GM12875 (cell line): ENCODE measurements around the gene OGFR.

ENCODE experiments used
- H3K4me3 ChIP-seq: one replicate; pipeline ENCODE4 v1.5.1; 2011; ENCODE audit warnings: low read depth, low read length, control low read depth
- CTCF ChIP-seq: IDR thresholded peaks from 2 replicates; pipeline ENCODE4 v1.5.1; 2011; ENCODE audit warnings: low read depth, mild to moderate bottlenecking, control low read depth, inconsistent platforms, low read length, moderate library complexity, borderline replicate concordance; ENCODE audit not compliant: insufficient read depth

Gene OGFR

GRCh38 chr20:62769346-62770071, 35.1 kb upstream of the OGFR start:
- no peak overlapping the region for H3K4me3 ChIP-seq
- no peak for TF ChIP-seq CTCF

- no peak overlapping the region for H3K4me3 ChIP-seq
- no peak for TF ChIP-seq CTCF
Observed at GRCh38 chr20:62770111-62770910, 34.3 kb upstream of the OGFR start.

- TF ChIP-seq CTCF, result no peak
- H3K4me3 ChIP-seq, result no peak overlapping the region
Observed at GRCh38 chr20:62770916-62771315, 33.7 kb upstream of the OGFR start.

GRCh38 chr20:62771396-62772102, 33.1 kb upstream of the OGFR start:
- no peak for TF ChIP-seq CTCF

GRCh38 chr20:62772103-62772611, 32.5 kb upstream of the OGFR start:
- H3K4me3 ChIP-seq, result no peak overlapping the region
- TF ChIP-seq CTCF, result no peak

More at GRCh38 chr20:62771396-62772102, 33.1 kb upstream of the OGFR start:
- H3K4me3 ChIP-seq, result no peak overlapping the region

GRCh38 chr20:62772619-62772989, 32.0 kb upstream of the OGFR start:
- no peak overlapping the region for H3K4me3 ChIP-seq

More at GRCh38 chr20:62772619-62772989, 32.0 kb upstream of the OGFR start:
- TF ChIP-seq CTCF, result no peak
